ENCODE results near the gene TUT1.

GRCh38 chr11:62595124-62595523, 3.8 kb upstream of the TUT1 start:
- TF ChIP-seq CTCF (conservative IDR thresholded peaks at IDR 0.05) = no peak
- TF ChIP-seq ZFX (IDR thresholded peaks at IDR 0.05) = no peak
